ENCODE results near the gene PI16. TPM values are rescaled to one million over a fixed set of nuclear protein-coding genes. Genes with fewer than 3 reads are reported as not detected.

The PI16 gene
- total RNA-seq, 1 donor from 2014 or later = not detected

DNA sequence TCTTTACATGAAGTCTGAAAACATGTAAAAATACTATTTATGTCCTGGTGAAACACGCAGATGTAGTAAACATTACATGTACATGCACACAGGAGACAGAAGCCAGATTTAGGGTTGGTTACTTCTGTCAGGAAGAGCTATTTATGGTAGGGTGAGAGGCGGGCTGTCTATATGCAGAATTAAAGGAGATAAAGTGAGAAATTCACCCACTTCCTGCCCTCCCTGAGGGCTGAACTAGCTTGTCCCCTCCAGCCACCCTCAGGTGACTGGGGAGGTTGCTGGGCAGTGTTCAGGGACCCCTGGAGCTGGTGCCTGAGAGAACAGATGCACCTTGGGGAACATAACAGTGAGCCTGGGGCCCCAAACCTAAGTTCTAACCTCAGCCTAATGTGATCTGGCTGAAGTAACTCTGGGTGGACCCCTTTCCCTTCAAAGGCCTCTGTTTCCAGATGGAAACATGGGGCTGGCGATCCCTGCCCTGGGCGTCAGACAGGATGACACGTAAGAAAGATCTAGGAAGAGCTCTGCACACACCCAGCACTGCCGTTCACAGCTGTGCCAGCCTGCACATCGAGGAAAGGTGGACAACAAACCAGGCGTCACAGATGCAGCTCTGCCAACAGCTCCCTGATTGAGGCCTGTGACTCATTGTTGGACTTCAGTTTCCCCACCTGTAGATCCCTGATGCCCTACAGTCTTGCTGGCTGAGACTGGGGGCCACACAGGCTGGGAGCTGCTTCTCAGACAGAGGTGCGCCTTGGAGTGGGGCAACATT lies 1.3 kb downstream of the PI16 start:
- no peak overlapping the region for H3K4me3 Mint-ChIP-seq
- no peaks in the 10 kb centered on the region for H3K36me3 Mint-ChIP-seq (ENCODE audit: low read depth)
- H3K27ac Mint-ChIP-seq = no peak overlapping the region
- H3K27me3 Mint-ChIP-seq = peaks cover 6% of the 10 kb centered on the region
- intact Hi-C loops (cut with micrococcal nuclease) = loop anchor here (2.0 kb wide), 1 partner anchor 43 kb away; no protein-coding TSS in a partner anchor
- DNase-seq = peak; percentile 66
- H3K9me3 Mint-ChIP-seq = no peaks in the 10 kb centered on the region
- peaks cover 34% of the 10 kb centered on the region for H3K4me1 Mint-ChIP-seq

DNA sequence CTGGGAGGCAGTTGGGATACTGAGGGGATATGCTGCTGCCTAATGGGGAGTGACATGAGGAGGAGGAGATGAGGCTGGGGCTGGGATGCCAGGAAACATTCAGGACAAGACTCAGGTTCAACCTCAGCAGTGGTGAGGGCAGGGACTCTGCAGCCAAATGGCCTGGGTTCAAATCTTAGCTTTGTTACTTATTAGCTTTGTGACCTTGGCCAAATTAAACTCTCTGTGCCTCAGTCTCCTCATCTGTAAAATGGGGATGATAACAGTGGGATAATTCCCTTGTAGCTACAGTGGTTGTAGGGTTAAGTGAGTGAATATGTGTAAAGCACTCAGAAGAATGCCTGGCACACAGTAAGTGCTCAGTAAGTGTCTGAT lies 1.9 kb downstream of the PI16 start:
- intact Hi-C loops (cut with micrococcal nuclease) = no loop called here
- H3K9me3 Mint-ChIP-seq = no peaks in the 10 kb centered on the region

DNA sequence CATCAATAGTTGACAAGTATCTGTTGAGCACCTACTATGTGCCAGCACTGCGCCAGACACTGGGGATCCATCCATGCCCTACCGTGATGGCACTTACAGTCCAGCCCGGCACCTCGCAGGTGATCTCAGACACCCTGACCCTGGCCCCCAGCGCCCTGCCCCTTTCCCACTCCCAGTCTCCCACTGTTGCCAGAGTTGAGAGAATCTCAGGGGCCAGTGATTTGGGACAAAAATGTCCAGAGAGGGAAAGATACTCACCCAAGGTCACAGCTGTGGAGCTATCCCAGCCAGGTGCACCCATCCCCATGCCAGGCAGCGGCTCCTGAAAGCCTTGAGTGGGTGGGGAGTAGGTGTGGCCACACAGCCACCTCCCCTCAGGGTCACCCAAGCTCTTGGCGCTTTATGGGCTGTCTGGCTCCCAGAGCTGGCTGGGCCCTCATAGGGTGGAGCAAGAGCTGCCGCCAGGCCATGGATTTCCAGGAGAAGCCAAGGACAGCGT lies 3.3 kb downstream of the PI16 start:
- H3K27me3 Mint-ChIP-seq = peaks cover 6% of the 10 kb centered on the region
- peaks cover 43% of the 10 kb centered on the region for H3K4me1 Mint-ChIP-seq
- intact Hi-C loops (cut with micrococcal nuclease) = no loop called here
- no peak overlapping the region for H3K27ac Mint-ChIP-seq
- H3K9me3 Mint-ChIP-seq = no peaks in the 10 kb centered on the region
- no peaks in the 10 kb centered on the region for H3K36me3 Mint-ChIP-seq (ENCODE audit: low read depth)
- no peak for DNase-seq
- H3K4me3 Mint-ChIP-seq = no peak overlapping the region

More for the DNA sequence above, 1.9 kb downstream of the PI16 start:
- no peak overlapping the region for H3K4me3 Mint-ChIP-seq
- H3K27me3 Mint-ChIP-seq = peaks cover 6% of the 10 kb centered on the region
- no peaks in the 10 kb centered on the region for H3K36me3 Mint-ChIP-seq (ENCODE audit: low read depth)
- peaks cover 40% of the 10 kb centered on the region for H3K4me1 Mint-ChIP-seq
- H3K27ac Mint-ChIP-seq = no peak overlapping the region
- DNase-seq = no peak

DNA sequence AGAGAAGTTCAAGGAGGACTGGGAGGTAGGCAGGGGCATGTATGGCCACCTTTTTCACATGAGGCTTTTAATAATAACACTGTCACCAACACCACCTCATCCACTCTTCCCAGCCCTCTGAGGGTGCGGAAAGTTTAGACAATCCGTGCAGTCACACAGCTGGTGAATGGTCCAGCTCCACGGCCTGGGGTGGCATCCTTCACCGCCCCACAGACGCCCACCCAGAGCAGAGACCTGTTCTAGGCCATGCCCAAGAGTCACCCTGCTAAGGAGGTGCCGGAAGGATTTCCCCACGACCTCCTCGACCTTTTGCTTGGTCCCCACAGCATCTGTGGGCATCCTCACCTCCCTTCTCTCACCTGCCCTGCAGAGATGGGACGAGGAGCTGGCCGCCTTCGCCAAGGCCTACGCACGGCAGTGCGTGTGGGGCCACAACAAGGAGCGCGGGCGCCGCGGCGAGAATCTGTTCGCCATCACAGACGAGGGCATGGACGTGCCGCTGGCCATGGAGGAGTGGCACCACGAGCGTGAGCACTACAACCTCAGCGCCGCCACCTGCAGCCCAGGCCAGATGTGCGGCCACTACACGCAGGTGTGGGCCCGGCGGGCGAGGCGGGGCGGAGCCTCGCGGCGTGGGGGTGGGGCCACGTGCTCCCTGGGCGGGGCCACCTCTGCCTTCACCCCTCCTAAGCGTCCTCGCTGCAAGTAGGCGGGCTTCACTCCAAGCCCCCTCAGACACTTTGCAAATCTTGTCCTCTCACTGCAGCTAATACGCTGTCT lies 4.4 kb downstream of the PI16 start:
- peaks cover 6% of the 10 kb centered on the region for H3K27me3 Mint-ChIP-seq
- H3K9me3 Mint-ChIP-seq = no peaks in the 10 kb centered on the region
- peaks cover 47% of the 10 kb centered on the region for H3K4me1 Mint-ChIP-seq
- DNase-seq = no peak
- no peak overlapping the region for H3K4me3 Mint-ChIP-seq
- H3K36me3 Mint-ChIP-seq (ENCODE audit: low read depth) = no peaks in the 10 kb centered on the region
- intact Hi-C loops (cut with micrococcal nuclease) = no loop called here
- no peak overlapping the region for H3K27ac Mint-ChIP-seq

DNA sequence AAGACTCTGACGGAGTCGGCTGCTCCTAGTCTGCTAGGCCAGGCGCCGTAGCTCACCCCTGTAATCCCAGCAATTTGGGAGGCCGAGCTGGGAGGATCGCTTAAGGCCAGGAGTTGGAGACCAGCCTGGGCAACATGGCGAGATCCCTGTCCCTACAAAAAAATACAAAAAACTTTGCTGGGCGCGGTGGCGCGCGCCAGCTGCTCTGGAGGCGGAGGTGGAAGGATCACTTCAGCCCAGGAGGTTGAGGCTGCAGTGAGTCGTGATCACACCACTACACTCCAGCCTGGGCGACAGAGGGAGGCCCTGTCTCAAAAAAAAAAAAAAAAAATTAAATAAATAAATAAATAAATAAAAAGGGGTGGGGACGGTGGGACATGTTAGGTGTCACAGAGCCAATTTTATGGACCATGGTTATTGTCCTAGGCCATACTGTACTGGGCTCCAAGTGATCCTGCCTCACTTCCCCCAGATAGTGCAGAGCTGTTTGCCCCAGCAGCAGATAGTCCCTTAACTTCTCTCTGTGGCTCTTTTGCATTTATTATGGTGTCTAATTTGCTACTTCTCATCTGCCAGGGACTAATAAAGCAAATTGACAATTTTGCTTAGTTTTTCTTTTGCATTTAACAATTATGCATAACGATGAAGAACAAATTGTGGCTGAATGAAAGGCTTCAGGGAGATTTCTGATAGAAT lies 5.2 kb downstream of the PI16 start:
- Mint-ChIP-seq H3K27me3 (peaks cover 6% of the 10 kb centered on the region), H3K27ac (no peak overlapping the region), H3K4me1 (peaks cover 47% of the 10 kb centered on the region), H3K4me3 (no peak overlapping the region), H3K36me3 (ENCODE audit: low read depth) (no peaks in the 10 kb centered on the region), H3K9me3 (no peaks in the 10 kb centered on the region)
- intact Hi-C loops (cut with micrococcal nuclease) = no loop called here
- DNase-seq = no peak

DNA sequence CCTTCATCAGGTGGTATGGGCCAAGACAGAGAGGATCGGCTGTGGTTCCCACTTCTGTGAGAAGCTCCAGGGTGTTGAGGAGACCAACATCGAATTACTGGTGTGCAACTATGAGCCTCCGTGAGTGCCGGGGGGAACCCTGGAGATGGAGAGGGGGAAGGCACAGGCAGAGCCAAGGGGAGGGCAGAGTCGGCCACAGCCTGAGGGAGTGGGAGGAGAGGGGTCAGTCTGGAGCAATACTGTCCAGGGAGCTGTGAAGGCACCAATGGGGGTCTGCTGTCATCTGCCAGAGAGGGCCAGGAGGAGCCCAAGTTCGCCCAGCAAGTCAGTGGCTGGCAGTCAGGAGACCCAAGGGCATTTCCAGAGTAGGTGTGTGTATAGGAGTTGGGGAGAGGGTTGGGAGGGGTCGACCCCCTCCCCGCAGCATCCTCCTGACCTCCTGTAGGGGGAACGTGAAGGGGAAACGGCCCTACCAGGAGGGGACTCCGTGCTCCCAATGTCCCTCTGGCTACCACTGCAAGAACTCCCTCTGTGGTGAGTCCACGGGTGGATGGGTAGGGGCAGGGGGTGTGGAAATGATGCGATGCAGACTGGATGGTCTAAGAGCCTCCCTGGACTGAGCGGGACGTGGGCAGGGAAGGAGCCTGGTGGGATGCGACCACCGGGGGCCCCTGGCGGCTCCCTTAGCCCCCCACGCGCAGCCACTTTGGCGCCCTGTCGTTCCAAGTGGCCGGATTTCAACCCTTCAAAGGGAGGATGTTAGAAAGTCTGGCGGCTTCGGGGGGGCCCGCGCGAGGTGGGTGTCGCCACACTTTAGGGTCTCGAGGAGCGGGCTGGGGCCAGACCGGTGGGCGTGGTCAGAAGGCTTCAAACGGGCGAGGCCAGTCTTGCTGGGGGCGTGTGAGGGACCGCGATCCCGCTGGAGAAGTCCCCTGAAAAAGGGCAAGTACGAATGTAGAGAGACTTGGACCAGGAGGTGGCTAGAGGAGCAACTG lies 7.2 kb downstream of the PI16 start:
- no peak overlapping the region for H3K4me3 Mint-ChIP-seq
- H3K27ac Mint-ChIP-seq = no peak overlapping the region
- H3K27me3 Mint-ChIP-seq = peaks cover under 1% of the 10 kb centered on the region
- no peaks in the 10 kb centered on the region for H3K9me3 Mint-ChIP-seq
- DNase-seq = no peak
- peaks cover 38% of the 10 kb centered on the region for H3K4me1 Mint-ChIP-seq
- peaks cover 2% of the 10 kb centered on the region for H3K36me3 Mint-ChIP-seq (ENCODE audit: low read depth)
- intact Hi-C loops (cut with micrococcal nuclease) = no loop called here

DNA sequence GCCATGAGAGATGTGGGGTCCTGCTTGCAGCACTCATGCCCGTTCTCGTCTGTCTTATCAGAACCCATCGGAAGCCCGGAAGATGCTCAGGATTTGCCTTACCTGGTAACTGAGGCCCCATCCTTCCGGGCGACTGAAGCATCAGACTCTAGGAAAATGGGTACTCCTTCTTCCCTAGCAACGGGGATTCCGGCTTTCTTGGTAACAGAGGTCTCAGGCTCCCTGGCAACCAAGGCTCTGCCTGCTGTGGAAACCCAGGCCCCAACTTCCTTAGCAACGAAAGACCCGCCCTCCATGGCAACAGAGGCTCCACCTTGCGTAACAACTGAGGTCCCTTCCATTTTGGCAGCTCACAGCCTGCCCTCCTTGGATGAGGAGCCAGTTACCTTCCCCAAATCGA lies 8.3 kb downstream of the PI16 start:
- Mint-ChIP-seq H3K9me3 (no peaks in the 10 kb centered on the region), H3K27ac (peak overlapping the region; percentile 59), H3K27me3 (no peaks in the 10 kb centered on the region), H3K36me3 (ENCODE audit: low read depth) (peaks cover 10% of the 10 kb centered on the region), H3K4me3 (no peak overlapping the region), H3K4me1 (peaks cover 38% of the 10 kb centered on the region)
- DNase-seq = peak; percentile 96
- intact Hi-C loops (cut with micrococcal nuclease) = loop anchor here (1.0 kb wide), 1 partner anchor 23 kb away; the partner anchor contains the start of gene MTCH1

DNA sequence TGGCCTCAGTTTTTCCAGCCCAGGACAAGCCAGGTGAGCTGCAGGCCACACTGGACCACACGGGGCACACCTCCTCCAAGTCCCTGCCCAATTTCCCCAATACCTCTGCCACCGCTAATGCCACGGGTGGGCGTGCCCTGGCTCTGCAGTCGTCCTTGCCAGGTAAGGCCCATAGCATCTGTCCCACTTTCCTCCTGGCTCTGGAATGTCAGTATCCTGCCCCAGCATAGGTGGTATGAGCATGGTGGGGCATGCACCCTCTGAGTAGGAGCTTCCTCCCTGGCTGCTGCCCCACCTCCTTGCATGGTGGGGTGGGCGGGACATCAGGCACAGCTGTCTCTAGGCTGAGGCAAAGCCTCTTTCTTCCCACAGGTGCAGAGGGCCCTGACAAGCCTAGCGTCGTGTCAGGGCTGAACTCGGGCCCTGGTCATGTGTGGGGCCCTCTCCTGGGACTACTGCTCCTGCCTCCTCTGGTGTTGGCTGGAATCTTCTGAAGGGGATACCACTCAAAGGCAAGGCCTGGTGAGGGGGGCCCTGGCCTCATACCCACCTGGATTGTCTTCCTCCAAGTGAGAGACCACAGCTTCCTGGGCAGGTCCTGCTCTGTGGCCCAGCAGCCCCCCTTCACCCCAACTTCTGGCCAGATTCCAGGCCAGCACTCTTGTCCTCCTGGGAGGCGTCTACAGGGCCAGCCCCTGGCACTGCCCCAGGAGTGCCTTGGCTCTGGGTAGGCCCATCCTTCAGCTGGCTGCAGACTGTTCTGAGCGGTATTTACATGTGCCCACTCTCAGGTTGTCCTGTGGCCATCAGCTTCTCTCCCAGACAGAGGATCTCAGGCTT lies 9.1 kb downstream of the PI16 start:
- intact Hi-C loops (cut with micrococcal nuclease) = loop anchor here (1.0 kb wide), 1 partner anchor 23 kb away; the partner anchor contains the start of gene MTCH1
- DNase-seq = peak; percentile 82
- H3K36me3 Mint-ChIP-seq (ENCODE audit: low read depth) = peaks cover 18% of the 10 kb centered on the region
- H3K4me1 Mint-ChIP-seq = peaks cover 38% of the 10 kb centered on the region
- peak overlapping the region; percentile 59 for H3K27ac Mint-ChIP-seq
- no peaks in the 10 kb centered on the region for H3K27me3 Mint-ChIP-seq
- no peak overlapping the region for H3K4me3 Mint-ChIP-seq
- H3K9me3 Mint-ChIP-seq = no peaks in the 10 kb centered on the region

DNA sequence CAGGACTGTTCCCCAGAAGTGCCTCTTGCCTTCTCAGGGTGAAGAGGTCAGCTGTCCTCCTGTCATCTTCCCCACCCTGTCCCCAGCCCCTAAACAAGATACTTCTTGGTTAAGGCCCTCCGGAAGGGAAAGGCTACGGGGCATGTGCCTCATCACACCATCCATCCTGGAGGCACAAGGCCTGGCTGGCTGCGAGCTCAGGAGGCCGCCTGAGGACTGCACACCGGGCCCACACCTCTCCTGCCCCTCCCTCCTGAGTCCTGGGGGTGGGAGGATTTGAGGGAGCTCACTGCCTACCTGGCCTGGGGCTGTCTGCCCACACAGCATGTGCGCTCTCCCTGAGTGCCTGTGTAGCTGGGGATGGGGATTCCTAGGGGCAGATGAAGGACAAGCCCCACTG lies 9.8 kb downstream of the PI16 start:
- Mint-ChIP-seq H3K27me3 (no peaks in the 10 kb centered on the region), H3K36me3 (ENCODE audit: low read depth) (peaks cover 22% of the 10 kb centered on the region), H3K9me3 (no peaks in the 10 kb centered on the region), H3K4me3 (no peak overlapping the region), H3K4me1 (peaks cover 38% of the 10 kb centered on the region), H3K27ac (no peak overlapping the region)
- DNase-seq = no peak
- intact Hi-C loops (cut with micrococcal nuclease) = no loop called here

DNA sequence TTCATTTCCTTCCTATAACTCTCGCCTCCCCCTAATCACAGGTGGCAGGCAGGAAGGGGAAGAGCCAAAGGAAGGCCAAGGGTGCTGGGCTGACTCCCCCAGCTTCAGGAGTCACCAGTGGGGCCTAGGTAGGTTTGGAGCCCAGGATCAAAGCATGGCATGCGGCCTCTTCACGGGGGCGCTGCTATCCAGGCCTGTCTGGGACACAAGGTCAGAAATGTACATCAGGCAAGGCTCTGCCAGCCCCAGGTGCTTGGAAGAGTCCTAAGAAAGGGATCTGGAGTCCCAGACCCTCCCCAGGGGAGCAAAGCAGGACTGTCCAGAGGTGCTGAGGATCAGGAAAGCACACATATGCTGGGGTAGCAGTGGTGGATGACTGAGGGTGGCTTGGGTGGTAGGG lies 10.4 kb downstream of the PI16 start:
- intact Hi-C loops (cut with micrococcal nuclease) = no loop called here
- H3K4me3 Mint-ChIP-seq = no peak overlapping the region
- peaks cover 37% of the 10 kb centered on the region for H3K4me1 Mint-ChIP-seq
- H3K36me3 Mint-ChIP-seq (ENCODE audit: low read depth) = peaks cover 27% of the 10 kb centered on the region
- H3K27ac Mint-ChIP-seq = peak overlapping the region; percentile 25
- no peaks in the 10 kb centered on the region for H3K27me3 Mint-ChIP-seq
- DNase-seq = no peak
- no peaks in the 10 kb centered on the region for H3K9me3 Mint-ChIP-seq

DNA sequence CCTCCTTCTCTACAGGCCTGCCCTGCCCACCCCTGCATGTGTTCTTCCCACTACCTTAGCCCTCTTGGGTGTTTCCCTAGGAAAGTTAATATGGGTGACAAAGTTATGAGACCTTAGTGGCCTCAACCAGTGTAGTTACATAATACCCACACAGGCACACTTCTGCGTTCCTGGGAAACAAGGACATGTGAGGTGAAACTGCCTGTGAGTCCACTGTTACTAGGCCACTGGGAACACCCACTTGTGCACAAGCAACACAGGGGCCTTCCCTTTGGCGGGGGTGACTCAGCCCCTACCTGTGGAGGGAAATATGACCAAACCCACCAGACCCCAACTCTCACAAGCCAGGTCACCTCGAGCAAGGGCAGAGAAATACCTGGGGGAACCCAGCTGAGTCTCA lies 12.8 kb downstream of the PI16 start:
- Mint-ChIP-seq H3K9me3 (no peaks in the 10 kb centered on the region), H3K4me1 (peaks cover 24% of the 10 kb centered on the region), H3K27ac (no peak overlapping the region), H3K27me3 (no peaks in the 10 kb centered on the region), H3K4me3 (no peak overlapping the region), H3K36me3 (ENCODE audit: low read depth) (peaks cover 45% of the 10 kb centered on the region)
- intact Hi-C loops (cut with micrococcal nuclease) = no loop called here
- no peak for DNase-seq

DNA sequence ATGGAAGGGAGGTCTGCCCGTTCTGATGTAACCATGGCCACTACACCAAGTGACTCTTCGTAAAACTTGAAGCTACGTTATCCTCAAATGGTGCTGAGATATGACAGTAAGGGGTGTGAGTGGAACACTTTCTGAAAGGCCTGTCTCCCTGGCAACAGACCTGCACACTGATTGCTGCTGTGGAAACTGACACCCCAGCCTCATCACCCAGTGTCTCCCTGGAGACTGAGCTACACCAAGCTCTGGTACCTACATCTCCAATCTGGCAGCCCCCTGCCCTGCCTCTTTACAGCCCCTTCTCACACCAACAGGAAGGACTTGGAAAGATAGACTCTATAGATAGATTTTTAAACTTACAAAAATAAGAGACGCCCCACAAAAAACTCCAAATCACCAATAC lies 13.2 kb downstream of the PI16 start:
- no peaks in the 10 kb centered on the region for H3K27me3 Mint-ChIP-seq
- H3K36me3 Mint-ChIP-seq (ENCODE audit: low read depth) = peaks cover 48% of the 10 kb centered on the region
- DNase-seq = no peak
- H3K9me3 Mint-ChIP-seq = no peaks in the 10 kb centered on the region
- intact Hi-C loops (cut with micrococcal nuclease) = no loop called here
- no peak overlapping the region for H3K4me3 Mint-ChIP-seq
- H3K27ac Mint-ChIP-seq = no peak overlapping the region
- peaks cover 21% of the 10 kb centered on the region for H3K4me1 Mint-ChIP-seq

Data from activated CD4-positive, alpha-beta T cell treated with anti-CD3 and anti-CD28 coated beads, Interleukin-2, amount 10 ng/mL, durations not matched to agents 24 days and 14 days (primary cell).